HEK293 (cell line): ENCODE results near the gene ISG20L2.
A peak's percentile ranks its signal among the peaks of the same experiment; 100 is the strongest.

Source experiments
- ATF2 ChIP-seq: fragments of 450-650 bp; formaldehyde crosslinking; IDR thresholded peaks from 2 replicates; pipeline ENCODE4 v1.5.1; 2016; ENCODE audit warnings: missing biosample characterization, missing genetic modification characterization, low read depth
- FEZF1 ChIP-seq: fragments of 450-650 bp; formaldehyde crosslinking; IDR thresholded peaks from 2 replicates; pipeline ENCODE4 v1.5.1; 2016; ENCODE audit warnings: missing biosample characterization, missing genetic modification characterization
- GLI4 ChIP-seq: fragments of 450-650 bp; formaldehyde crosslinking; IDR thresholded peaks from 2 replicates; pipeline ENCODE4 v1.5.1; 2016; ENCODE audit warnings: missing biosample characterization, missing genetic modification characterization
- KLF7 ChIP-seq: fragments of 450-650 bp; formaldehyde crosslinking; IDR thresholded peaks from 2 replicates; pipeline ENCODE4 v1.5.1; 2016; ENCODE audit warnings: missing biosample characterization, missing genetic modification characterization, borderline replicate concordance
- PATZ1 ChIP-seq: fragments of 450-650 bp; formaldehyde crosslinking; IDR thresholded peaks from 2 replicates; pipeline ENCODE4 v1.5.1; 2016; ENCODE audit warnings: missing biosample characterization, missing genetic modification characterization
- SP3 ChIP-seq: fragments of 450-650 bp; formaldehyde crosslinking; IDR thresholded peaks from 2 replicates; pipeline ENCODE4 v1.5.1; 2016; ENCODE audit warnings: missing biosample characterization, missing genetic modification characterization
- TCF7L2 ChIP-seq: IDR thresholded peaks from 2 replicates; pipeline ENCODE4 v1.6.1; 2011; ENCODE audit warnings: low read depth, mild to moderate bottlenecking, inconsistent platforms, low read length, moderate library complexity, borderline replicate concordance
- ZBTB21 ChIP-seq: fragments of 450-650 bp; formaldehyde crosslinking; IDR thresholded peaks from 2 replicates; pipeline ENCODE4 v1.5.1; 2017; ENCODE audit warnings: missing biosample characterization, missing genetic modification characterization
- ZNF133 ChIP-seq: fragments of 450-650 bp; formaldehyde crosslinking; IDR thresholded peaks from 2 replicates; pipeline ENCODE4 v1.5.1; 2016; ENCODE audit warnings: missing biosample characterization, missing genetic modification characterization
- ZNF292 ChIP-seq: fragments of 450-650 bp; formaldehyde crosslinking; IDR thresholded peaks from 2 replicates; pipeline ENCODE4 v1.5.1; 2016; ENCODE audit warnings: low read depth, missing biosample characterization, missing genetic modification characterization, borderline replicate concordance
- ZNF510 ChIP-seq: fragments of 450-650 bp; formaldehyde crosslinking; IDR thresholded peaks from 2 replicates; pipeline ENCODE4 v1.5.1; 2018; ENCODE audit warnings: mild to moderate bottlenecking, missing genetic modification characterization, missing biosample characterization; ENCODE audit not compliant: insufficient replicate concordance
- ZNF664 ChIP-seq: fragments of 450-650 bp; formaldehyde crosslinking; IDR thresholded peaks from 2 replicates; pipeline ENCODE4 v1.5.1; 2016; ENCODE audit warnings: missing biosample characterization, missing genetic modification characterization
- ZNF776 ChIP-seq: fragments of 450-650 bp; formaldehyde crosslinking; IDR thresholded peaks from 2 replicates; pipeline ENCODE4 v1.5.0; 2017; ENCODE audit warnings: missing biosample characterization, missing genetic modification characterization, borderline replicate concordance
- TF ChIP-seq, protein P1 (sequence below): fragments of 450-650 bp; formaldehyde crosslinking; IDR thresholded peaks from 2 replicates; pipeline ENCODE4 v1.5.1; 2016; ENCODE audit warnings: missing biosample characterization, missing genetic modification characterization

- TF ChIP-seq, protein P1, sequence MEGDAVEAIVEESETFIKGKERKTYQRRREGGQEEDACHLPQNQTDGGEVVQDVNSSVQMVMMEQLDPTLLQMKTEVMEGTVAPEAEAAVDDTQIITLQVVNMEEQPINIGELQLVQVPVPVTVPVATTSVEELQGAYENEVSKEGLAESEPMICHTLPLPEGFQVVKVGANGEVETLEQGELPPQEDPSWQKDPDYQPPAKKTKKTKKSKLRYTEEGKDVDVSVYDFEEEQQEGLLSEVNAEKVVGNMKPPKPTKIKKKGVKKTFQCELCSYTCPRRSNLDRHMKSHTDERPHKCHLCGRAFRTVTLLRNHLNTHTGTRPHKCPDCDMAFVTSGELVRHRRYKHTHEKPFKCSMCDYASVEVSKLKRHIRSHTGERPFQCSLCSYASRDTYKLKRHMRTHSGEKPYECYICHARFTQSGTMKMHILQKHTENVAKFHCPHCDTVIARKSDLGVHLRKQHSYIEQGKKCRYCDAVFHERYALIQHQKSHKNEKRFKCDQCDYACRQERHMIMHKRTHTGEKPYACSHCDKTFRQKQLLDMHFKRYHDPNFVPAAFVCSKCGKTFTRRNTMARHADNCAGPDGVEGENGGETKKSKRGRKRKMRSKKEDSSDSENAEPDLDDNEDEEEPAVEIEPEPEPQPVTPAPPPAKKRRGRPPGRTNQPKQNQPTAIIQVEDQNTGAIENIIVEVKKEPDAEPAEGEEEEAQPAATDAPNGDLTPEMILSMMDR = no peak
- TF ChIP-seq GLI4 (tag by site-specific recombination) (no peak), ZNF292 (tag by site-specific recombination) (no peak), ZNF133 (tag by site-specific recombination) (no peak), FEZF1 (no peak), PATZ1 (no peak), TCF7L2 (peak; percentile 55; the same call in 1 of the 2 replicates), ZNF776 (tag by site-specific recombination) (no peak), ZNF510 (no peak), ZBTB21 (no peak), SP3 (tag by site-specific recombination) (no peak), ATF2 (tag by site-specific recombination) (no peak), KLF7 (tag by site-specific recombination) (no peak), ZNF664 (no peak)
These were observed 21.7 kb downstream of the ISG20L2 start for GRCh38 chr1:156706657-156707416.
